Erythroblast (primary cell): ENCODE data around the gene TMEM176A.

ENCODE experiments used
- GATA1 ChIP-seq: IDR thresholded peaks from 2 replicates; pipeline ENCODE4 v1.6.1; 2011; ENCODE audit warnings: low read depth, mild to moderate bottlenecking, control low read depth, low read length, moderate library complexity
- POLR2A ChIP-seq: IDR thresholded peaks from 2 replicates; pipeline ENCODE4 v1.6.1; 2011; ENCODE audit warnings: mild to moderate bottlenecking, low read length

GRCh38 chr7:150753826-150754603 is 46.6 kb upstream of the TMEM176A start:
- no peak for TF ChIP-seq POLR2A
- TF ChIP-seq GATA1 = no peak
